Measurements from ENCODE around the gene CFAP46. TPM values are rescaled to one million over a fixed set of nuclear protein-coding genes. Genes with fewer than 3 reads are reported as not detected.

CFAP46 gene
- total and polyA plus RNA-seq, 2 experiments from 2014 or later: 2.2 to 2.4 TPM

- TF ChIP-seq EZH2 (IDR thresholded peaks at IDR 0.05; ENCODE audit: borderline replicate concordance): no peak
- TF ChIP-seq, protein P1, sequence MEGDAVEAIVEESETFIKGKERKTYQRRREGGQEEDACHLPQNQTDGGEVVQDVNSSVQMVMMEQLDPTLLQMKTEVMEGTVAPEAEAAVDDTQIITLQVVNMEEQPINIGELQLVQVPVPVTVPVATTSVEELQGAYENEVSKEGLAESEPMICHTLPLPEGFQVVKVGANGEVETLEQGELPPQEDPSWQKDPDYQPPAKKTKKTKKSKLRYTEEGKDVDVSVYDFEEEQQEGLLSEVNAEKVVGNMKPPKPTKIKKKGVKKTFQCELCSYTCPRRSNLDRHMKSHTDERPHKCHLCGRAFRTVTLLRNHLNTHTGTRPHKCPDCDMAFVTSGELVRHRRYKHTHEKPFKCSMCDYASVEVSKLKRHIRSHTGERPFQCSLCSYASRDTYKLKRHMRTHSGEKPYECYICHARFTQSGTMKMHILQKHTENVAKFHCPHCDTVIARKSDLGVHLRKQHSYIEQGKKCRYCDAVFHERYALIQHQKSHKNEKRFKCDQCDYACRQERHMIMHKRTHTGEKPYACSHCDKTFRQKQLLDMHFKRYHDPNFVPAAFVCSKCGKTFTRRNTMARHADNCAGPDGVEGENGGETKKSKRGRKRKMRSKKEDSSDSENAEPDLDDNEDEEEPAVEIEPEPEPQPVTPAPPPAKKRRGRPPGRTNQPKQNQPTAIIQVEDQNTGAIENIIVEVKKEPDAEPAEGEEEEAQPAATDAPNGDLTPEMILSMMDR (IDR thresholded peaks at IDR 0.05; ENCODE audit: poor library complexity): no peak
- no peak for TF ChIP-seq EZH2phosphoT487 (IDR thresholded peaks at IDR 0.05; ENCODE audit: low read depth, severe bottlenecking, unreplicated experiment)
- Histone ChIP-seq H3K4me2 (no peak overlapping the region), H3K27ac (no peak overlapping the region), H3K9me3 (ENCODE audit: low read depth) (no peaks in the 10 kb centered on the region), H3K27me3 (no peaks in the 10 kb centered on the region), H3K4me1 (ENCODE audit: insufficient read depth) (no peaks in the 10 kb centered on the region), H3K4me3 (no peak overlapping the region), H2AFZ (no peak overlapping the region), H3K79me2 (no peaks in the 10 kb centered on the region), H3K36me3 (replicated peaks; ENCODE audit: insufficient read depth, low read depth) (no peaks in the 10 kb centered on the region), H3K9me2 (replicated peaks; ENCODE audit: insufficient read depth) (no peaks in the 10 kb centered on the region), H4K20me1 (ENCODE audit: insufficient read depth, poor library complexity, severe bottlenecking) (no peaks in the 10 kb centered on the region)
- WGBS (ENCODE audit: low lambda C conversion rate, missing lambda C conversion rate): 95% methylated on average over 7 of the region's 7 CpGs
- no peak for DNase-seq (ENCODE audit: low spot score)
These were observed 41.0 kb downstream of the CFAP46 start for GRCh38 chr10:132901351-132901750.

- no peak overlapping the region for H2AFZ ChIP-seq
- H4K20me1 ChIP-seq (ENCODE audit: insufficient read depth, poor library complexity, severe bottlenecking): no peaks in the 10 kb centered on the region
- H3K27ac ChIP-seq: no peak overlapping the region
- H3K4me3 ChIP-seq: no peak overlapping the region
- H3K4me2 ChIP-seq: no peak overlapping the region
- no peaks in the 10 kb centered on the region for H3K9me3 ChIP-seq (ENCODE audit: low read depth)
- H3K9me2 ChIP-seq (replicated peaks; ENCODE audit: insufficient read depth): no peaks in the 10 kb centered on the region
- H3K27me3 ChIP-seq: no peaks in the 10 kb centered on the region
- TF ChIP-seq EZH2phosphoT487 (IDR thresholded peaks at IDR 0.05; ENCODE audit: low read depth, severe bottlenecking, unreplicated experiment): no peak
- TF ChIP-seq, protein P1 (IDR thresholded peaks at IDR 0.05; ENCODE audit: poor library complexity): no peak
- no peak for TF ChIP-seq EZH2 (IDR thresholded peaks at IDR 0.05; ENCODE audit: borderline replicate concordance)
- 94% methylated on average over 14 of the region's 14 CpGs for WGBS (ENCODE audit: low lambda C conversion rate, missing lambda C conversion rate)
- H3K79me2 ChIP-seq: no peaks in the 10 kb centered on the region
- no peak for DNase-seq (ENCODE audit: low spot score)
- no peaks in the 10 kb centered on the region for H3K4me1 ChIP-seq (ENCODE audit: insufficient read depth)
- no peaks in the 10 kb centered on the region for H3K36me3 ChIP-seq (replicated peaks; ENCODE audit: insufficient read depth, low read depth)
These were observed 42.1 kb downstream of the CFAP46 start for GRCh38 chr10:132900211-132900756.

- H3K27ac ChIP-seq: no peak overlapping the region
- 90% methylated on average over 7 of the region's 7 CpGs for WGBS (ENCODE audit: low lambda C conversion rate, missing lambda C conversion rate)
- no peaks in the 10 kb centered on the region for H3K4me1 ChIP-seq (ENCODE audit: insufficient read depth)
- H3K9me3 ChIP-seq (ENCODE audit: low read depth): no peaks in the 10 kb centered on the region
- H4K20me1 ChIP-seq (ENCODE audit: insufficient read depth, poor library complexity, severe bottlenecking): no peaks in the 10 kb centered on the region
- H3K4me2 ChIP-seq: no peak overlapping the region
- no peaks in the 10 kb centered on the region for H3K9me2 ChIP-seq (replicated peaks; ENCODE audit: insufficient read depth)
- no peak for DNase-seq (ENCODE audit: low spot score)
- H3K79me2 ChIP-seq: no peaks in the 10 kb centered on the region
- no peaks in the 10 kb centered on the region for H3K36me3 ChIP-seq (replicated peaks; ENCODE audit: insufficient read depth, low read depth)
- H2AFZ ChIP-seq: no peak overlapping the region
- TF ChIP-seq EZH2phosphoT487 (IDR thresholded peaks at IDR 0.05; ENCODE audit: low read depth, severe bottlenecking, unreplicated experiment): no peak
- TF ChIP-seq, protein P1 (IDR thresholded peaks at IDR 0.05; ENCODE audit: poor library complexity): no peak
- no peak for TF ChIP-seq EZH2 (IDR thresholded peaks at IDR 0.05; ENCODE audit: borderline replicate concordance)
- H3K4me3 ChIP-seq: no peak overlapping the region
- H3K27me3 ChIP-seq: no peaks in the 10 kb centered on the region
These were observed 42.7 kb downstream of the CFAP46 start for GRCh38 chr10:132899751-132900065.

Data from hepatocyte (in vitro differentiated cells).